ENCODE data around the gene TDRD7.

Gene TDRD7

DNA sequence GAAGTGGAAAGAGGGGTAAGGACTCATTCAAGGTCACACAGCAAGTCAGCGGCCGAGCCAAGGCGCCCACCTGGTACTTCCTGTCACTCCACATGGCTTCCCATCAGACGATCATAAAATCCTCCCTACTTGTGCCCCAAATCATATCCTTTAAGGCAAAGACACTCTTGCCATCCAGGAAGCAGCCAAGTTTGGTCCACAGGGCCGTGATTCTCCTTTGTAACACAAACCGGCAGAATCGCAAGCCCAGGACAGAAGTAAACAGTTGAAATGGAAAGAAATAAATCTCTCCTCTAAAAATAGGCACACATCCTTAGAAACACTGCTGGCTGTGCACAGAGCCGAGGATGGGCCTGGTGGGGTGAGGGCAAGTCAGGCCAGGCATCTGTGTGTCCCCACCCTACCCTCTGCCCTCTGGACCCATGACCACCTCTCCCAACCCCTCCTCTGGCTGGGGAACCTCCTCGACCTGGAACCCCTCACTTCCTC, 120.0 kb downstream of the TDRD7 start:
- in situ Hi-C loops (cut with HindIII; ENCODE audit: low pct_ligation_motif_present, low sequenced_read_pairs) = no loop called here
- Histone ChIP-seq H3K36me3 (replicated peaks) (no peaks in the 10 kb centered on the region), H3K4me3 (ENCODE audit: low read depth, low read length) (no peak overlapping the region), H3K27me3 (replicated peaks) (no peaks in the 10 kb centered on the region), H3K27ac (no peak overlapping the region)
- no peak for DNase-seq
- TF ChIP-seq, protein P1, sequence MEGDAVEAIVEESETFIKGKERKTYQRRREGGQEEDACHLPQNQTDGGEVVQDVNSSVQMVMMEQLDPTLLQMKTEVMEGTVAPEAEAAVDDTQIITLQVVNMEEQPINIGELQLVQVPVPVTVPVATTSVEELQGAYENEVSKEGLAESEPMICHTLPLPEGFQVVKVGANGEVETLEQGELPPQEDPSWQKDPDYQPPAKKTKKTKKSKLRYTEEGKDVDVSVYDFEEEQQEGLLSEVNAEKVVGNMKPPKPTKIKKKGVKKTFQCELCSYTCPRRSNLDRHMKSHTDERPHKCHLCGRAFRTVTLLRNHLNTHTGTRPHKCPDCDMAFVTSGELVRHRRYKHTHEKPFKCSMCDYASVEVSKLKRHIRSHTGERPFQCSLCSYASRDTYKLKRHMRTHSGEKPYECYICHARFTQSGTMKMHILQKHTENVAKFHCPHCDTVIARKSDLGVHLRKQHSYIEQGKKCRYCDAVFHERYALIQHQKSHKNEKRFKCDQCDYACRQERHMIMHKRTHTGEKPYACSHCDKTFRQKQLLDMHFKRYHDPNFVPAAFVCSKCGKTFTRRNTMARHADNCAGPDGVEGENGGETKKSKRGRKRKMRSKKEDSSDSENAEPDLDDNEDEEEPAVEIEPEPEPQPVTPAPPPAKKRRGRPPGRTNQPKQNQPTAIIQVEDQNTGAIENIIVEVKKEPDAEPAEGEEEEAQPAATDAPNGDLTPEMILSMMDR (IDR thresholded peaks at IDR 0.05; ENCODE audit: low read depth, low read length, missing control alignments) = no peak

DNA sequence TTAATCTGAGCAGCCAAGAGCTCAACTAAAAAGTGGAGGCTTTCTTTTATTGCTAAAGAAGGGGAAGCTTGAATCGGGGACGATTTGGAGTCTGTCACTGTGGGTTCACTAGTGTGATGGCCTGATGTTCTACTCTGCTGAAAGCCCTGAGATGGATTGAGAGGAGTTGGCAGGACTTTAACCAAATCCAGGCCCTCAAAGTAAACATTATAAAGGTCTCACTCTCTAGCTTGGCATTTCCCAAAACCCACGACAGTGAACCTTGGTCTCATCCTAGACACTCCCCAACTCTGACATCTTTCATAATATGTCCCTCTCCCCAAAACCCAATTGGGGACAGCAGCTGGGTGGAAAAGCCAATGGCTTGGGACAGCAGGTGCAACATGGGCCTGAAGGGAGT, 122.3 kb downstream of the TDRD7 start:
- H3K4me3 ChIP-seq (ENCODE audit: low read depth, low read length) = no peak overlapping the region
- H3K36me3 ChIP-seq (replicated peaks) = no peaks in the 10 kb centered on the region
- in situ Hi-C loops (cut with HindIII; ENCODE audit: low pct_ligation_motif_present, low sequenced_read_pairs) = no loop called here
- TF ChIP-seq, protein P1 (IDR thresholded peaks at IDR 0.05; ENCODE audit: low read depth, low read length, missing control alignments) = no peak
- H3K27ac ChIP-seq = no peak overlapping the region
- no peak for DNase-seq
- no peaks in the 10 kb centered on the region for H3K27me3 ChIP-seq (replicated peaks)

DNA sequence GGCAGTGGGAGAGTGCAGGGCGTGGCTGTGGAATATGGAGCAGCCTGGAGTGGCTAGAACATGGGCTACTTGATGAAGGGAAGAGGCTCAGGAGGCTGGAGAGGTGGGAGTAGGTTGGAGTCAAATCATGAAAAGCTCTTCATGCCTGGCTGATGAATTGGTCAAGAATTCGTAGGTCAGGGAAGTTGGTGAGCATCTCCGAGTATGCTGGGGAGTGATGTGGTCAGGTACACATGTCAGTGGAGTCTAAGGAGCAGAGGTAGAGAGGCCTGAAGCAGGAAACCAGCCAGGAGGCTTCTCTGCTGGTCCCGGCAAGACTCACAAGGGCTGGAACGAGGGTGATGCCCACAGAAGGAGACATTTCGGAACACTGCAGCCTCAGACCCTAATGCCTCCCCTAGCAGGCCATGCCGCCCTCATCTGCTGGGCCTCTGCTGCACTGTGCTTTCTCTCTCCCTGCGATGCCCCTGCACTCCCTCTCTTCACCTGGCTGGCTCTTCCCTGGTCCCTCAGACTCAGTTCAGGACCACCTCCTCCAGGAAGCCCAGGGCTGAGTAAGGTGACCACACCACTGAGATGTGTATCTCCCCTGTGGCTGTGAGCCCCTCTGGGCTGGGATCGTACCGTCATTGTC, 123.2 kb downstream of the TDRD7 start:
- DNase-seq = no peak
- Histone ChIP-seq H3K36me3 (replicated peaks) (no peaks in the 10 kb centered on the region), H3K4me3 (ENCODE audit: low read depth, low read length) (no peak overlapping the region), H3K27me3 (replicated peaks) (no peaks in the 10 kb centered on the region), H3K27ac (no peak overlapping the region)
- TF ChIP-seq, protein P1 (IDR thresholded peaks at IDR 0.05; ENCODE audit: low read depth, low read length, missing control alignments) = no peak
- in situ Hi-C loops (cut with HindIII; ENCODE audit: low pct_ligation_motif_present, low sequenced_read_pairs) = no loop called here

DNA sequence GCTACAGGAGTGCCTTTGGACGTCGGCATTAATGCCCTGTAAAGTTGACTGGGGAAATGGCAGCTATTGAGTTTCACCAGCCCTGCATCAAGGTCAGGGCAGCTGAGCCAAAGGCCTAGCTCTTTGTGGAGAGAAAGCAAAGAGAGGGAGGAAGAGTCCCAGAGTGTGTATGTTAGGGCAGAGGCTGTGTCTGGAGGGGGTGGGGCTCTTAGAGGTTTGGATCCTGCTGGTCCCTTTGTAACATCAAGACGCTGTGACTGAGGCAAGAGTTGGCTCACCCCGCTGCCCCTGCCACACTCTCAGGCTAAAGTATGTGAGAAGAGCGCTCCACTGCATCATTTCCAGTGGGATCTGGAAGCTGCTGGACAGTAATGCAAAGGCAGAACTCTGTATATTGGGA, 123.9 kb downstream of the TDRD7 start:
- Histone ChIP-seq H3K27me3 (replicated peaks) (no peaks in the 10 kb centered on the region), H3K27ac (no peak overlapping the region), H3K36me3 (replicated peaks) (no peaks in the 10 kb centered on the region), H3K4me3 (ENCODE audit: low read depth, low read length) (no peak overlapping the region)
- DNase-seq = no peak
- TF ChIP-seq, protein P1 (IDR thresholded peaks at IDR 0.05; ENCODE audit: low read depth, low read length, missing control alignments) = no peak
- in situ Hi-C loops (cut with HindIII; ENCODE audit: low pct_ligation_motif_present, low sequenced_read_pairs) = no loop called here

DNA sequence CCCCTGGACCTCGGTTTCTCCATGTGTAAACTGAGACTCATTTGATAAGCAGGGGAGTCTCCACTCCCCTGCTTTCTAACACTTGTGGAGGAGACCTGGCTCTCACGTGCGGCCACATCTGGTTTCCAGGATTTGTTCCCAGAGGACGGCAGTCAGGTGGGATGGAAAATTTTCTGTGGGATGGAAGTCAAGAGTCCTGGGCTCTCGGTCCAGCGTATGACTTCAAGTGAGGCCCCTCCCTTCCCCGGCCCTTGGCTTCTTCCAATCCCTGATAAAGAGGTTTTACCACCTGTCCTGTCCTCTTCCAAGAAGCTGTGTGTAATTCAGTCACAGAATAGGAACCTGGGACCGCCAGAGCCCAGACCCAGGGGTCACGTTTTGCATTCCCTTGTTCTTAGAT, 124.6 kb downstream of the TDRD7 start:
- Histone ChIP-seq H3K36me3 (replicated peaks) (no peaks in the 10 kb centered on the region), H3K27me3 (replicated peaks) (no peaks in the 10 kb centered on the region), H3K27ac (no peak overlapping the region), H3K4me3 (ENCODE audit: low read depth, low read length) (no peak overlapping the region)
- DNase-seq = no peak
- TF ChIP-seq, protein P1 (IDR thresholded peaks at IDR 0.05; ENCODE audit: low read depth, low read length, missing control alignments) = no peak
- in situ Hi-C loops (cut with HindIII; ENCODE audit: low pct_ligation_motif_present, low sequenced_read_pairs) = no loop called here

DNA sequence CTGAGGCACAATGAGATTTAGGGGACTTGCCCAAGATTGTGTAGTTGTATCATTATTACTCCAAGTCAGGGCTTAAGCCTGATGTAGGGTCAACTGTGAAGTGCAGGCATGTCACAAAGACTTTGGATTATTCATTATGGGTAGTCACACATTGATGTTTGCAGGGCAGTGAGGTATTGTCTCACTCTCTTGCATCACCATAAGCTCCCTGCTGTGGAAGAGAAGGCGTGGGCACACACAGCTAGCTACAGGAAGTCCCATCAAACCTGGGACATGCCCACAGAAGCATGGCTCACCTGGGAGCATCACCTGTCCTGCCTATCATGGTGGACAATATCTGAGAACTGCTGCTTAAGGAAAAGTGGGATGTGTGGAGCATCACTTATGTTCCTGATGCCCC, 131.7 kb downstream of the TDRD7 start:
- no peak for DNase-seq
- TF ChIP-seq, protein P1 (IDR thresholded peaks at IDR 0.05; ENCODE audit: low read depth, low read length, missing control alignments) = no peak
- Histone ChIP-seq H3K36me3 (replicated peaks) (no peaks in the 10 kb centered on the region), H3K27ac (no peak overlapping the region), H3K4me3 (ENCODE audit: low read depth, low read length) (no peak overlapping the region), H3K27me3 (replicated peaks) (no peaks in the 10 kb centered on the region)
- in situ Hi-C loops (cut with HindIII; ENCODE audit: low pct_ligation_motif_present, low sequenced_read_pairs) = no loop called here

Measured in brain microvascular endothelial cell (primary cell).